GM19395 (cell line): ENCODE measurements around the gene FIS1.

ENCODE experiments used
- ATAC-seq: cut with Tn5 transposase; IDR thresholded peaks from one replicate; pipeline ENCODE4 v1.9.1; 2021; ENCODE audit warnings: mild to moderate bottlenecking, moderate library complexity; ENCODE audit not compliant: unreplicated experiment

FIS1 gene

DNA sequence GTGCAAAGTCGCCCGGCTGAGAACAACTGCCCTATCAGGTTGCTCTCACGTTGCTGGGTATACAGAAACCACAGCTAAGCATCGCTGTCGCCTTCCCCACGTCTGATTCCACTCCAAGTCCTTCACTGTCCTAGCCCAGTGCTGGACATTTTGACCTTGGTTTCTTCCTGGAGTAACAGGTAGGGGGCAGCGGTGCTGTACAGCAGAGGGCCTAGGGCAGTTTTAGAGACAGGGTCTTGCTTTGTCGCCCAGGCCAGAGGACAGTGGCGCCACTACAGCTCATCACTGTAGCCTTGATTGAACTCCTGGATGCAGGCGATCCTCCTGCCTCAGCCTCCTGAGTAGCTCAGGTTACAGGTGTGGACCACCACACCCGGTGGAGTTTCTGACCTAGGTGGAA lies 9.8 kb downstream of the FIS1 start:
- ATAC-seq = no peak

GRCh38 chr7:101234636-101235035 lies 10.2 kb downstream of the FIS1 start:
- ATAC-seq = no peak

GRCh38 chr7:101233907-101234547 lies 10.9 kb downstream of the FIS1 start:
- no peak for ATAC-seq

DNA sequence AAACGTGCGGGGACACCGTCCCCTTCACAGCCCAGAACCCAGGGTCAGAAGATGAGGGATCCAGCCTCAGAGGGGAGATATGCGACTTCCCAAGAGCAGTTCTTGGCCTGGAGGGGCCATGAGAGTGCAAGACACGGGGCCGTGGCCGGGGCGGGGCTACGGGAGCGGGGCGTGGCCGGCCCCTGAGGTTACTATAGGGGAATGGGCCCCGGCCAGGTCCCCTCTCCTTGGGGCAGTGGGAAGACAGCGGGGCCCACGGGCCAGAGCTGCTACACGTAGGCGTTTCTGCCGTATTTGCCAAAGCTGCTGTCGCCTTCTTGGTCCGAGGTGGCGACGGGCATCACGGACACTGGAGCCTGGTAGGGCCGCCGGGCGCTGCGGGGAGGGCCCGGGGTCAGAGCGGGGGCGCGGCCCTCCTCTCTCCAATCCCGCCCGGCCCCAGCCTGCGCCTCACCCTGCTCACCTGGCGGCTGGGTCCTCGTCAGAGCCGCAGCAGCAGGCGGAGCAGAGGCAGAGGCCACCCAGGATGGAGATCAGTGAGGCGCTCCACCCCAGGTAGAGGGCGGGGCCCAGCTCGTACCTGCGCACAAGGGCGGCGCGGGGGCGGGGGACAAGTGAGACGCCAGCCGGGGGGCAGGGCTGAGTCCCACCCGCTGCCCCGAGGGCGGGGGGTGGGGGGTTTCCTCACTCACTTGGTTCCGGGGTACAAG lies 12.6 kb downstream of the FIS1 start:
- ATAC-seq = no peak

DNA sequence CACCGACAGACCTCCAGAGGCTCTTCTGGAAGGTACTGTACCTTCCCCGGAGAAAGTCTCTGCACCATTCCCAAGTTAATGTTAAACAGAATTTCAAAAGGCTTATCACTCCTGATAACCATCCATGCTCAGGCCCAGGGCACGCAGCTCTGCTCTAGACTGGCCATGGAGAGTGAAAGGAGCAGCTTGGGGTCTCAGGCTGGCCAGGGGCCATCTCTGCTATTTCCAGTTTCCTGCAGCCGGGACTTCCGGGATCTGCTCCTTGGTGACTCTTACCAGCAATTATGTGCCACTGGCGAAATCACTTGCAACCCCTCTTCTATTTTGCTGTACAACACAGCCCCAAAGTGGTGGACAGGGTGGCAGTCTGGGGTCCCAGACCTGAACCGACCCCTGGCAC lies 13.2 kb downstream of the FIS1 start:
- no peak for ATAC-seq

DNA sequence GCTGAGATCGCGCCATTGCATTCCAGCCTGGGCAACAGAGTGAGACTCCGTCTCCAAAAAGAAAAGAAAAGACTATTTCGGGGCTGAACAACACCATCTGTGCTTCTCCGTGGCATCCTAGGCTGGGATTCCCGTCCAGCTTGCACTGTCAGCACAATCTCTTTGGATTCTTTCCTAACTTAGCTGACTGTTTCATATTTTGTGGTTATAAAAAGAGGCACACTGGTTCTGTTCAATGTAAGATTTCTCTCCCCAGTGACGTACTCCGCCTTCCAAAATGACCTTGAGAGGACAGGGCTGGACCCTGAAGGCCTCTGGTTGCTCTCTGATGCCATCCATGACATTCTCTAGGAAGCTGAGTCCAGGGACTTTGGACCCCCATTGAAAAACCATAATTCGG lies 18.2 kb downstream of the FIS1 start:
- no peak for ATAC-seq

- ATAC-seq = no peak
Observed at GRCh38 chr7:101225650-101226049, 19.2 kb downstream of the FIS1 start.

DNA sequence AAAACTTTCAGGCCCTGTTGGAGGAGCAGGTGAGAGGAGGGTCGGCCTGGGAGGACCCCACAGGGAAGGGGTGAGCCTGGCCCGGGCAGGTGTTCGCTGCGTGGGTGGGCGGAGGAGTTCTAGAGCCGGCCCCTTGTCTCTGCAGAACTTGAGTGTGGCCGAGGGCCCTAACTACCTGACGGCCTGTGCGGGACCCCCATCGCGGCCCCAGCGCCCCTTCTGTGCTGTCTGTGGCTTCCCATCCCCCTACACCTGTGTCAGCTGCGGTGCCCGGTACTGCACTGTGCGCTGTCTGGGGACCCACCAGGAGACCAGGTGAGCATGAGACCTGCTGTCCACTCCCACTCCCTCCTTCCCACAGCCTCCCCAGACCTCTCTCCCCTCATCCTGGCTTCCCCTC lies 21.4 kb downstream of the FIS1 start:
- ATAC-seq = no peak

GRCh38 chr7:101222275-101222830 lies 22.5 kb downstream of the FIS1 start:
- no peak for ATAC-seq

- ATAC-seq = no peak
Observed at GRCh38 chr7:101220295-101220694, 24.6 kb downstream of the FIS1 start.

- ATAC-seq = peak; percentile 14
Observed at GRCh38 chr7:101218236-101219125, 26.4 kb downstream of the FIS1 start.

DNA sequence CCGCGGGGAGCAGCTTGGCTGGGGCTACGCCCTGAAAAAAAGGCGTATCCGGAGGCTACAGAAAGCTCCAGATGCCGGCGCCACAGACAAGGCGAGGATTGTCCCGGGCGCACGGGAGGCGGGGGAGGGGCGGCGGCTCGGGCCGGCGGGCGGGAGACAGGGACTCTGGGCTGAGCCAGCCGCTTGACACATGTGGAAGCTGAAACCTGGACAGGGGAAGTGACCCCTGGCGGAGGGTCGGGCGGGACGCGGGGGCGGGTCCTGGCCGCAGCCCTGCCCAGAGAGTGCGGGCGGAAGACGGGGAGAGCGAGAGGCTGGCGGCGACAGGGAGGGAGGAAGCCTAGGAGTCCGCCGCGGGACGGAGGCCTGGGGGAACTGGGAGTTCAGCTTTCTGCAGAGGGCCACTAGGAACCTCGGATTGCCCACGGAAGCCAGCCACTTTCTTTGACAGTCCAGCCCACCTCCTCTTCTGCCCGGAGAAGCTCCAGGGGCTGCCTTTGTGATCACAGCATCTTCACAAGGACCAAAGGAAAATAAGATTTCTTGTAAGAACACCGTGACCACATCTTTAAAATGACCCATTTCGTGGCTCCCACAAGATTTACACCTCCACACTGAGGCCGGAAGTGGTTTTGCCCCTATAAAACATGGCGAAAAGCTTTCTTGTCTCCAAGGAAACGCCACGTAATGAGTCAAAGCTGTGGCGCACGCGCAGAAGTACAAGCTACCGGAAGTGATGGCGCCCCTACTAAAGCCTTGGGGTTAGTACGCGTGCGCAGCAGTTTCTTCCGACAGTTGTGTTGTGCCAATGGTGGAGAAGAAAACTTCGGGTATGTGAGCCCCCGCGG lies 27.3 kb downstream of the FIS1 start, which contains the start of the genes PLOD3 and ZNHIT1:
Gene PLOD3 (minus strand): TSS at position 194 of the 848 bp plus-strand sequence. CDS start 307 bp downstream, outside the sequence.
Gene ZNHIT1 (plus strand): TSS at position 778 of the 848 bp plus-strand sequence. CDS start 31 bp downstream, at position 809.
- peak; percentile 65 for ATAC-seq

DNA sequence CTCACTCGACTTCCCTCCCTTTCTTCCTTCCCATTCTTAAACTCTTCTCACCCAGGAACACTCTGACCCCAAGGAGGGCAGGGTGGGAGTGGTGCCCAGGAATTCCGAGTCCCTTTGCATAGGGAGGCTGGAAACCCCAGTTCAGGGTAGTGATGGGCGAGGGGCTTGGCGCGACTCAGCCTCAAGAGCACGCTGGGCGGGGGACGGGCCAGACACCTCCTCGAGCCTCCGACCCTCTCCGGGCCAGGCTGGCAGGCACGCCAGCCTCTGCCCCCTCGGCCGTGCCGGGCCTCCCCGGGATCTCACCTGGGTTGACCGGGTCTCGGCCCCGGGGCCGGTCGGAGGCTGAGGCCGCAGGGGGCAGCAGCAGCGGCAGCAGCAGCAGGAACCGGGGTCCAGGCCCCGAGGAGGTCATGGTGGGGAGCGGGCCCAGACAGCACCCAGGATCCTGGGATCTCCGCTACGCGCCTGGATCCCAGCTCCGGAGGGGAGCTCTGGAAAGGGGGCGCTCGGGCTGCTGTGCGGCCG lies 28.0 kb downstream of the FIS1 start:
- ATAC-seq = peak; percentile 12

- no peak for ATAC-seq
Observed at GRCh38 chr7:101216001-101216859, 28.7 kb downstream of the FIS1 start.

GRCh38 chr7:101212014-101212413 lies 32.9 kb downstream of the FIS1 start:
- ATAC-seq = no peak

DNA sequence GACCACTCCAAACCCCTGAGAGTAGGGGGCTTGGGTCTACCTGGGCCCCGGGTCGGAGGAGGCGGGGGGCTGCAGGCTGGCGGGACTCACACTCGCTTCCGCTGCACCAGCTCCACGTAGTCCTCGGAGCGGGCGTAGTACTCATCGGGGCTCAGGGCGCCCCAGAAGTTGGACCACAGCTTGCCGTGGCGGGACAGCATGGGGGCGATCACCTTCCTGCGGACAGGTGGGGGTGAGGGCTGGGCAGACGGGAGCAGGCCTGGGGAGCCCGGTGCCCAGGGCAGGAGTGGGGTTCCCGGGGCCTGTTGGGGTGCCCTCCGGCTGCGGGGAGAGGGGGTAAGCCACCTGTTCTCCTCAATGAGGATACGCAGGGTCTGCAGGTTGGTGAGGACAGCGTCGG lies 33.4 kb downstream of the FIS1 start:
- no peak for ATAC-seq

- ATAC-seq = no peak
Observed at GRCh38 chr7:101210143-101210542, 34.7 kb downstream of the FIS1 start.

- no peak for ATAC-seq
Observed at GRCh38 chr7:101208794-101209193, 36.1 kb downstream of the FIS1 start.

DNA sequence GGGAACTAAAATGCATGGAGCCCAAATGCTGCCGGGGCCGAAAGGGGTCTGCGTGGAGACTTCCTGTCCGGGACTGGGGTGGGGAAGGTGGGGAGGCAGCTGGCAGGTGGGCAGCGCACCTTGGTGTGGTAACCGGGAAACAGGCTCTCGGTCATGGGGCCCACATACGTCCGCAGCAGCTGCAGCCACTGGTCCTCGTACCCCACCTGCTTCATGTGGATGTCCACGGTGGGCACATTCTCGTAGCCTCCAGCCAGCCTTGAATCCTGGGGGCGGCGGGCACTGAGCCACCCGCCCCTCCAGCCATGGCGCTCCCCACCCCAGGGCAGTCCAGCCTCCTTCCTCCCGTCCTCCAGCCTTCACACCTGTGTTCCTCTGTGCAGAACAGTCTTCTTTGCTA lies 37.4 kb downstream of the FIS1 start:
- ATAC-seq = no peak
